ENCODE measurements around the gene TGFBR3. TPM values are rescaled to one million over a fixed set of nuclear protein-coding genes. Genes with fewer than 3 reads are reported as not detected.

TGFBR3 gene
- total and polyA plus RNA-seq, 9 of the 15 experiments (the other 6 are each of a cell fraction or from before 2014, with no cell fraction given), result 3.6 to 32.4 (median 15.6) TPM

DNA sequence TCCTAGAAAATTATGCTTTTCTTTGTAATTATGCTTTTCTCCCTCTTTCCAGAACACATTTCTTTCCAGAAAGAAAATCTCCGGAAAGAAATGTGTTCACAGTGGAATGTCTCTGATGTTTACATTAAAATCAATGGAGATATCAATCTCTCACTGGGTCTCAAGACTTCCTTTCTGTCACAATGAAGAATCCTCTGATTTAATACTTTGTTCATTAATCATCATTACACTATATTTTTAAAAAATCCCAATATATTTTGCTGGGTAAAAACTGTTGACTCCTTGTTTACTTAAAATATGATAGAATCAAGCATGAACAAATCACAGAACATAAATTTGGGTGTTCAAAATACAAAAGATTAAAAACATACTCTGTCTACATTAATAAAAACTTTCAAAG is 26.3 kb upstream of the TGFBR3 start:
- H3K9me3 ChIP-seq (replicated peaks; ENCODE audit: control insufficient read depth, insufficient read depth, low read depth, low read length), result no peaks in the 10 kb centered on the region
- no peaks in the 10 kb centered on the region for H3K79me2 ChIP-seq (ENCODE audit: control insufficient read depth, insufficient read depth, low read length)
- BruUV-seq (replicated peaks), result no TSS peak
- CTCF ChIA-PET (ENCODE audit: low intra/inter-chr PET ratio), result no interaction called here
- FAIRE-seq, result no peak
- H3K4me1 ChIP-seq (replicated peaks in 1 of 2; ENCODE audit: control insufficient read depth in 2 of 2, insufficient read depth in 2 of 2, low read length in 2 of 2), result peaks cover 0 to 2% of the 10 kb centered on the region in 2 experiments; a peak in 2 of 5 replicates
- 29% methylated on average over 1 of the region's 1 CpG for WGBS (ENCODE audit: insufficient coverage, low coverage, missing lambda C conversion rate)
- no peaks in the 10 kb centered on the region for H3K9me1 ChIP-seq (ENCODE audit: control insufficient read depth, insufficient read depth, low read length)
- in situ Hi-C loops (cut with MboI), result no loop called here
- intact Hi-C loops (cut with micrococcal nuclease), result no loop called here
- no peak overlapping the region for H3K9ac ChIP-seq (ENCODE audit: insufficient read depth in 1 of 2, low read depth in 2 of 2, low read length in 2 of 2)
- no peaks in the 10 kb centered on the region for H3K27me3 ChIP-seq (ENCODE audit: control insufficient read depth in 2 of 2, insufficient read depth in 2 of 2, low read length in 2 of 2)
- POLR2A ChIA-PET, result no interaction called here
- no peak overlapping the region for H2AFZ ChIP-seq (ENCODE audit: low read depth, low read length)
- no peak overlapping the region for H3K27ac ChIP-seq (ENCODE audit: extremely low read depth, low read depth, low read length)
- no peaks in the 10 kb centered on the region for H4K20me1 ChIP-seq (replicated peaks; ENCODE audit: control insufficient read depth, insufficient read depth, low read length)
- ATAC-seq, result no peak
- no peaks in the 10 kb centered on the region for H3K36me3 ChIP-seq (ENCODE audit: control insufficient read depth, insufficient read depth, low read length)
- no peak for TF ChIP-seq PTRF (tag; IDR thresholded peaks at IDR 0.05)
- no peak for TF ChIP-seq FOS (IDR thresholded peaks at IDR 0.05; ENCODE audit: extremely low read depth, insufficient read length)
- TF ChIP-seq PHB2 (IDR thresholded peaks at IDR 0.05; ENCODE audit: low read depth), result no peak
- TF ChIP-seq MED1 (CRISPR knock-in tag; IDR thresholded peaks at IDR 0.05; ENCODE audit: borderline replicate concordance), result no peak
- no peak for TF ChIP-seq NR2C1 (IDR thresholded peaks at IDR 0.05)
- no peak for TF ChIP-seq NR2C1 (tag; IDR thresholded peaks at IDR 0.05)
- no peak for TF ChIP-seq BMI1 (IDR thresholded peaks at IDR 0.05; ENCODE audit: low read length)
- no peak for TF ChIP-seq DDX20 (tag; IDR thresholded peaks at IDR 0.05; ENCODE audit: low read depth)
- TF ChIP-seq NFRKB (IDR thresholded peaks at IDR 0.05; ENCODE audit: low read depth), result no peak
- TF ChIP-seq LEF1 (IDR thresholded peaks at IDR 0.05), result no peak
- TF ChIP-seq, protein P1, sequence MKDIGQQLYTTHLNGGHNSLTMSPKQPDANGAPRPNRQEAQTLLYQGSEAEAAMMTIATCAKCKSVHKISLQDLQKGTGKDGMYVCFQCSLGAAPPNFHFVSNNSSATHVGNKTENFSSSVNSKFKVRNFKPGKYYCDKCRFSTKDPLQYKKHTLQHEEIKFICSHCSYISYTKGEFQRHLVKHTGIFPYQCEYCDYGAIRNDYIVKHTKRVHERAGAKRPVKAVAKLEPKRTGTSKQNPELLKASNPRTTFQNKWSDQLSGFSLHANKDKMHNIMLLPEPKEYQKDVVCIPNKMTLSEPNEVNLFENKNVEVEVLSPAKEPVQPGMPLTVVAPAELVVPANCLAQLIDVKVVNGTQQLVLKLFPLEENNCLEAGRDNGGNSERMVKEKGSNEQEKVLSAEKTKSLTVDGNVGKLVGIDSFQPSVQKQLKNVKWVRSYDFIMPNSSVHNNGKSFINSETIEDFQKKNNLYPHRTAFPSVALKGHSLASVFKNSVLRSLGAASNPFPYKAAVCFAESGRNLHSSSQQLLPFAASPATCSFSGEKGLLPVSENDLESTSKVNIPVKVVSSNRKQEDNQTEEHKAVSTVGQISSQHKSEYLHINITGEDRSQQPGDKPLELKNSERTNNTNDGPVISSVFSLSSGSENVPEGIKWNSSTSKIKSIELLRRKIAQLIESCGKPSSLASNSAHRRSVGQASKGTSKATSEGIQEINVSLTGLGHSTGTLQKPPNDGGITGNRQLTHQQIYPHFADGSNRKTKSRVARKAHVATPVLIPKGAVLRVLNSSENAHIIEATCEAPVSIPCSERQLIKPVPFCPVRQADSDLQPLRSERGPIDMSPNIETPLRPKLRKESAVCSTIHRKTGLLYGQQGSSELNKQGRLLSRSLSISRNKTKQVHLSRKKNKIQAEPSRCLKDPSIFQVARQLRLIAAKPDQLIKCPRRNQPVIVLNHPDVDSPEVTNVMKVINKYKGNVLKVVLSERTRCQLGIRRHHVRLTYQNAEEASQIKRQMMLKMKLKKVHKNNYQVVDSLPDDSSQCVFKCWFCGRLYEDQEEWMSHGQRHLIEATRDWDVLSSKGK (CRISPR knock-in tag; IDR thresholded peaks at IDR 0.05), result no peak
- TF ChIP-seq DACH1 (IDR thresholded peaks at IDR 0.05; ENCODE audit: partially characterized antibody), result no peak
- TF ChIP-seq KDM2B (CRISPR knock-in tag; IDR thresholded peaks at IDR 0.05), result no peak
- TF ChIP-seq ARHGAP35 (IDR thresholded peaks at IDR 0.05; ENCODE audit: partially characterized antibody), result no peak
- no peak for TF ChIP-seq ZNF780A (CRISPR knock-in tag; IDR thresholded peaks at IDR 0.05)
- TF ChIP-seq SIX5 (IDR thresholded peaks at IDR 0.05; ENCODE audit: borderline replicate concordance in 1 of 2, insufficient read depth in 1 of 2, low read depth in 1 of 2, low read length in 2 of 2), result no peak
- no peak for TF ChIP-seq ZBTB17 (CRISPR knock-in tag; IDR thresholded peaks at IDR 0.05)
- TF ChIP-seq POU5F1 (IDR thresholded peaks at IDR 0.05; ENCODE audit: borderline replicate concordance, low read depth, low read length, partially characterized antibody), result no peak
- TF ChIP-seq, protein P2, sequence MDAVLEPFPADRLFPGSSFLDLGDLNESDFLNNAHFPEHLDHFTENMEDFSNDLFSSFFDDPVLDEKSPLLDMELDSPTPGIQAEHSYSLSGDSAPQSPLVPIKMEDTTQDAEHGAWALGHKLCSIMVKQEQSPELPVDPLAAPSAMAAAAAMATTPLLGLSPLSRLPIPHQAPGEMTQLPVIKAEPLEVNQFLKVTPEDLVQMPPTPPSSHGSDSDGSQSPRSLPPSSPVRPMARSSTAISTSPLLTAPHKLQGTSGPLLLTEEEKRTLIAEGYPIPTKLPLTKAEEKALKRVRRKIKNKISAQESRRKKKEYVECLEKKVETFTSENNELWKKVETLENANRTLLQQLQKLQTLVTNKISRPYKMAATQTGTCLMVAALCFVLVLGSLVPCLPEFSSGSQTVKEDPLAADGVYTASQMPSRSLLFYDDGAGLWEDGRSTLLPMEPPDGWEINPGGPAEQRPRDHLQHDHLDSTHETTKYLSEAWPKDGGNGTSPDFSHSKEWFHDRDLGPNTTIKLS (IDR thresholded peaks at IDR 0.05; ENCODE audit: borderline replicate concordance, low read depth), result no peak
- TF ChIP-seq GABPB2 (CRISPR knock-in tag; conservative IDR thresholded peaks at IDR 0.05), result no peak
- no peak for TF ChIP-seq CBFB (CRISPR knock-in tag; IDR thresholded peaks at IDR 0.05)
- DNase-seq (ENCODE audit: extremely low read depth in 1 of 4, low spot score in 3 of 4), result no peak
- H3K4me2 ChIP-seq (ENCODE audit: insufficient read depth, low read length), result no peak overlapping the region
- no peak overlapping the region for H3K4me3 ChIP-seq
